GM18951 (cell line): Measurements from ENCODE around the gene PIM3.

ENCODE experiments used
- POLR2A ChIP-seq: IDR thresholded peaks from 4 replicates; pipeline ENCODE4 v1.6.1; 2011; ENCODE audit warnings: mild to moderate bottlenecking; ENCODE audit not compliant: insufficient read length, insufficient read depth; ENCODE audit errors: extremely low read depth
- in situ Hi-C: fragments of 300-500 bp; cut with MboI; formaldehyde crosslinking; loops from one replicate; pipeline ENCODE4 v1.12.0; 2022; ENCODE audit warnings: low sequenced_read_pairs, mixed read lengths, inconsistent platforms; ENCODE audit not compliant: unreplicated experiment

The PIM3 gene

GRCh38 chr22:49965091-49966040, 4.8 kb downstream of the PIM3 start:
- peak; percentile 30 for TF ChIP-seq POLR2A
- in situ Hi-C loops = no loop called here

DNA sequence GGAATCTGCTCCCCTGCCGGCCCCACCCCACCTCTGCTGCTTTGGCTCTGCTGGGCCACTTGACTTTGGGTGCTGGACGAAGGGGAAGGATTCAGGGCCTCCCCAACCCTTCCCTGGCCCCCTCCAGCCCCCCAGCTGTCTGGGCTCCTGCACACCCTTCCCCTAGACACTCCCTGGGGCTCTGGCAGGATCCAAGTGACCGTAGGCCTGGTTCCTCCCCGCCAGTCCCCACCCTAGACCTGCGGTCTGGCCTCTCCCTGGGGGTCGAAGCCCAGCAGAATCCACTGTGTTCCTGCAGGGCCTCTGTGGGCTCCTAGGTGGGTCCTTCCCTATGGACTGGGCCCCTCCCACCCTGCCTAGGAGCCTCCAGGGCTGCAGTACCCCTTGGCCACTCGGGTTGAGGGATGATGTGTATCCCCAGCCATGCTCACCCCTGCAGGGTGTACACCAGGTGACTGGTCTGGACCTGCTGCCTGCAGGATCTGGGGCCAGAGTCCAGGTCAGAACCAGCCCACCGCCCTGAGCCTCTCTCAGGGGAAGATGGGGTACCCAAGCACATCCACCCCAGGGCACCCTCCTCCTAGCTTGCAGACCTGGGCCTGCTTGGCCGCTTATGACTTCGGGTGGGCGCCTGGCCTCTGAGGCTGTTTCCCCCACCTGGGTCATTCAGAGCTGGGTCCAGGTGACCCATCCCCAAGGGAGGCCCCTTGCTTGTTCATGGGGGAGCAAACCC, 5.6 kb downstream of the PIM3 start:
- in situ Hi-C loops = no loop called here
- peak; percentile 13 for TF ChIP-seq POLR2A

- in situ Hi-C loops = no loop called here
- no peak for TF ChIP-seq POLR2A
Observed at GRCh38 chr22:49966774-49967705, 6.5 kb downstream of the PIM3 start.

DNA sequence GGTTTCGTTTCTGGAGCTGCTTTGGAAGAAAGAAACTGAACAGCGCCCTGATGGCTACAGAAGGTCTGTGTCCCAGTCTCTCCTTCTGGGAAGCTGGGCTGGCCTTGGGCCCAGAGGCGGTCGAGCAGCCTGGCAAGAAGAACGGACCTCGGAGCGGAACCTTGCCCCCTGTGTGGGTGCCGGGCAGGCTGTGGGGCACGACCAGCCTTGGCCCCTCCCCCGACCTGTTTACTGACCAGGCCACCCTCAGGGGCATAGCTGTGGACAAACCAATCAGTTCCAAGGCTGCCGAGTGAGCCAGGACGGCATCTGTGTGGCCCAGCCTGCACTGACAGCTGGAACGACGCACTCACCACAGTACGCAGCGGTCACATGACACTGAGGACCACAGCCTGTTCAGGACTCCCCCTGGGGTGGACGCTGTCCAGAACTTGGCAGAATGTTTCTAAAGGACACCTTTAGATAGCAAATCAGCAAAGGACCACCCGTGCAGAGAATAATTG, 7.2 kb downstream of the PIM3 start:
- in situ Hi-C loops = no loop called here
- no peak for TF ChIP-seq POLR2A

DNA sequence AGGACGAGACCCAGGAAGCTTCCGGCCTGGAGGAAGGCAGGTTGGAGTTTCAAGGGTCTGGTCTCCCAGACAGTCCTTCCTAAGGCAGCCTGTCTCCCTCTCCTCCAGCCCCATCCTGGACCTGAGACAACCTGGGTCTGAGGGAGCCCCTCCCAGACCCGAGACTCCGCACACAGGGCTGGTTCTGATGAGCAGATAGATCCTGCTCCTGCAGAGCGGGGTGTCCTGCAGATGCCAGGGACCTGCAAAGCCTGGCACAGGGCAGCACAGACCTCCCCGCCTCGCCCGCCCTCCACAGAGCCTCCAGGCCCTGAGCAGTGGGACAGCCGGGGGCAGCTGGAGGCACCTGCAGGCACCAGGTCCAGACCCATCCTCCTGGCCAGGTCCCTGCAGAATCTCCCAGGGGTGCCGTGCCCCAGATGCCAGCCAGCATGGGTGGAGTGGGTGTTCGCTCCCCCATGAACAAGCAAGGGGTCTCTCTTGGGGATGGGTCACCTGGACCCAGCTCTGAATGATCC, 7.8 kb downstream of the PIM3 start:
- in situ Hi-C loops = no loop called here

GRCh38 chr22:49968831-49969661, 8.5 kb downstream of the PIM3 start:
- in situ Hi-C loops = no loop called here
- TF ChIP-seq POLR2A = no peak

More for the DNA sequence above, 7.8 kb downstream of the PIM3 start:
- no peak for TF ChIP-seq POLR2A

GRCh38 chr22:49969751-49970527, 9.4 kb downstream of the PIM3 start:
- in situ Hi-C loops = no loop called here
- no peak for TF ChIP-seq POLR2A

GRCh38 chr22:49970528-49971231, 10.1 kb downstream of the PIM3 start:
- TF ChIP-seq POLR2A = peak; percentile 75
- in situ Hi-C loops = no loop called here

- in situ Hi-C loops = no loop called here
Observed at GRCh38 chr22:49971232-49972162, 10.9 kb downstream of the PIM3 start.

More at GRCh38 chr22:49971232-49972162, 10.9 kb downstream of the PIM3 start:
- TF ChIP-seq POLR2A = peak; percentile 6
